ENCODE results near the gene P3H3. TPM values are rescaled to one million over a fixed set of nuclear protein-coding genes. Genes with fewer than 3 reads are reported as not detected.

The P3H3 gene
- total RNA-seq, 1 donor, result 53.9 TPM

DNA sequence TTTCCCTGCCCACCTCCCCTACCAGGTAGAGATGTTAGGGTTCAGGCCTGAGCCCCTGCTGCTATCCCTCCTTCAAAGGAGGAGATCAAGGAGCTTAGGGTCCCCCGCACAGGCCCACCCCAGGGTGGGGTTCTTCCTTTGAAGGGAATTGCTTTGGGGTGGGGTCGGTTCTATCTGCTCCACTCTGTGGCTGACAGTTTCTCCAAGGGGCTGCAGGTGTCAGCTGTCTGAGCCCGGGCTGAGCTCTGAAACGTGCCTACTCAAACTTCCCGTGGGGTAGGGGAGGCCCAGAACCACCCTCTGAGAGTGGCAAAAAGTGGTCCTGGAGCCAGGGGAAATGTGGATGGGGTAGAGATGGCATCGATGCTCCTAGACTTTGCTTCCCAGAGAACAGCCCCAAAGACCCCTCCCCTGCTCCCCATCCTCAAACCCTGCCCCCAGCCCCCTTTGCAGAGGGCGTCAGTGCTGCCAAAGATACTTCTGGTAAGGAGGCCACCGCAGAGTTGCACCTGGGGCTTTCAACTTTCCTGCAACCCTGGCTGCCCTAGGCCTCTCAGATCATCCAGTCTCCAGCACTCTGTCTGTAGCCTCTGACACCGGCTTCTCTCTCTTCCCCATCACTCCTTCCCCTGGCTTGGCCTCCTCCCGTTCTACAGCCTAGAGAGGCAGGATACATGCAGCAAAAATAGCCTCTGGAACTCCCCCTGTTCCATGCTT lies 45.2 kb upstream of the P3H3 start:
- TF ChIP-seq, protein P1, sequence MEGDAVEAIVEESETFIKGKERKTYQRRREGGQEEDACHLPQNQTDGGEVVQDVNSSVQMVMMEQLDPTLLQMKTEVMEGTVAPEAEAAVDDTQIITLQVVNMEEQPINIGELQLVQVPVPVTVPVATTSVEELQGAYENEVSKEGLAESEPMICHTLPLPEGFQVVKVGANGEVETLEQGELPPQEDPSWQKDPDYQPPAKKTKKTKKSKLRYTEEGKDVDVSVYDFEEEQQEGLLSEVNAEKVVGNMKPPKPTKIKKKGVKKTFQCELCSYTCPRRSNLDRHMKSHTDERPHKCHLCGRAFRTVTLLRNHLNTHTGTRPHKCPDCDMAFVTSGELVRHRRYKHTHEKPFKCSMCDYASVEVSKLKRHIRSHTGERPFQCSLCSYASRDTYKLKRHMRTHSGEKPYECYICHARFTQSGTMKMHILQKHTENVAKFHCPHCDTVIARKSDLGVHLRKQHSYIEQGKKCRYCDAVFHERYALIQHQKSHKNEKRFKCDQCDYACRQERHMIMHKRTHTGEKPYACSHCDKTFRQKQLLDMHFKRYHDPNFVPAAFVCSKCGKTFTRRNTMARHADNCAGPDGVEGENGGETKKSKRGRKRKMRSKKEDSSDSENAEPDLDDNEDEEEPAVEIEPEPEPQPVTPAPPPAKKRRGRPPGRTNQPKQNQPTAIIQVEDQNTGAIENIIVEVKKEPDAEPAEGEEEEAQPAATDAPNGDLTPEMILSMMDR (IDR thresholded peaks at IDR 0.05; ENCODE audit: insufficient read depth, low read length), result no peak
- no peak for DNase-seq (ENCODE audit: low read depth)

DNA sequence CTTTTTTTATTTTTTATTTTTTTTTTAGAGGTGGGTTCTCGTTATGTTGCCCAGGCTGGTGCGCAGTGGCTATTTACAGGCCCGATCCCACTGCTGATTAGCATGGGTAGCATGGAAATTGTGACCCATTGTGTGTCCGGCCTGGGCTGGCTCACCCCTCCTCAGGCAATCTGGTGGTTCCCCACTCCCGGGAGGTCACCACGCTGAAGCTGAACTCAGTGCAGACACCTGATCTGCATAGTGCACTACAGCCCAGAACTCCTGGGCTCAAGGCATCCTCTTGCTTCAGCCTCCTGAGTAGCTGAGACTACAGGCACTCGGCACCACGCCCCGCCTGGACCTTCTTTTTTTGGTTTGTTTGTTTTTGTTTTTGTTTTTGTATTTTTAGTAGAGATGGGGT lies 44.4 kb upstream of the P3H3 start:
- H3K4me3 ChIP-seq (ENCODE audit: low read depth, low read length), result no peak overlapping the region
- no peak for DNase-seq (ENCODE audit: low read depth)
- TF ChIP-seq, protein P1 (IDR thresholded peaks at IDR 0.05; ENCODE audit: insufficient read depth, low read length), result no peak

More for the DNA sequence above, 45.2 kb upstream of the P3H3 start:
- H3K4me3 ChIP-seq (ENCODE audit: low read depth, low read length), result no peak overlapping the region

DNA sequence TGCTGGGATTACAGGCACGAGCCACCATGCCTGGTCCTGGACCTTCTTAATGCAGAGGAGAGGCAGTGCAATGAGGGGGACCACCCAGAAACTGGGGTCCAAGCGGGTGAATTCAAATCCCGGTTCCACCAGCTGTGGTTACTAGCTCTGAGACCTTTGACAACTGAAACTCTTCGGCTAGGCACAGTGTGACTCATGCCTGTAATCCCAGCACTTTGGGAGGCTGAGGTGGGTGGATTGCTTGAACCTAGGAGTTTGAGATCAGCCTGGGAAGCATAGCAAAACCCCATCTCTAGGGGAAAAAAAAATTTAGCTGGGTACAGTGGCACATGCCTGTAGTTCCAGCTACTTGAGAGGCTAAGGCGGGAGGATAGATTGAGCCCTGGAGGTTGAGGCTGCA lies 43.9 kb upstream of the P3H3 start:
- TF ChIP-seq, protein P1 (IDR thresholded peaks at IDR 0.05; ENCODE audit: insufficient read depth, low read length), result no peak
- DNase-seq (ENCODE audit: low read depth), result no peak
- no peak overlapping the region for H3K4me3 ChIP-seq (ENCODE audit: low read depth, low read length)

DNA sequence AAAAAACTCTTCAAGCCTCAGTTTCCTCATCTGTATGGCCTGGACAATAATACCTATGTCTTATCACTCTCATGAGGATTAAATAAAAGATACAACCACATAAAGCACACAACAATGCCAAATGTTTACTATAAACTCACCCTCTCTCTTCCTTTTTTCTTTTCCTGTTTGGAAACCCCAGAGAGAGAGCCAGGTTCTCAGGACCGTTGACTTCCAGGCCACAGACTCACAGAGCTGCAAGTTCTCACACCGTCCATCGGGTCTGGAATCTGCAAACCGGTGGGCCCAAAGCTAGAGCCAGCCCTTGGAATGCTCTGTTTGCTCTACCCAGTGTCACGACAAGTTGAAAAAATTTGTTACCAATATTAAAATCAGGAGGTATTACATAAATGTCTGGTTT lies 43.4 kb upstream of the P3H3 start:
- no peak for DNase-seq (ENCODE audit: low read depth)
- H3K4me3 ChIP-seq (ENCODE audit: low read depth, low read length), result no peak overlapping the region
- TF ChIP-seq, protein P1 (IDR thresholded peaks at IDR 0.05; ENCODE audit: insufficient read depth, low read length), result no peak

DNA sequence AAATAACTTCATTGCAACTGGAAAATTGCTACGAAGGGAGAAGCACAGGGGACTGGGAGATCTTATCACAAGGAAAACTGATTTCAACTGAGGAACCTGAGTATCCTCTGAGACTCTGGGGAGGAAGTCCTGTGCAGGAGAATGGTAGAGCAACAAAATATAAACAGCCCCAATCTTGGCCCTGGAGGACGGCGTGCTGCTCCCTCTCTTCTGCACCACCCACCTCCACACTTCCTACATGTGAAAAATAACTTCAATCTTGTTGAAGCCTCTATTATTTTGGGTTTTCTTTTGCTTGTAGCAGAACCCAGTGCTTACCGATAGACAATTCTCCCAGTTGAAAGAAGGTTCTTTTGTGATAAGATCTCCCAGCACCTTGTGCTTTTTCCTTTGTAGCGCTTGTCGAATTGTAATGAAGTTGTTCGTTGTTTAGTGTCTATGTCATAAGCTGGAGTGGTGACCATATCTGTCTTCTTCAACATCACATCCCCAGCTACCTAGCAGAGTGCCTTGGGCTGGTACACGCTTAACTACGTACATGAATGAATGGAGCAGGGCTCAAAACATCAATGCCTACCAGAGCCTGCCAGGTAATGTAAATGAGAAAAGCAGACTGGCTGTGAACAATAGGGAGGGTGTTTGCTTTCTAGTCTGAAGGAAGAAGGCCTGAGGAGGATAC lies 41.7 kb upstream of the P3H3 start:
- DNase-seq (ENCODE audit: low read depth), result no peak
- TF ChIP-seq, protein P1 (IDR thresholded peaks at IDR 0.05; ENCODE audit: insufficient read depth, low read length), result no peak
- H3K4me3 ChIP-seq (ENCODE audit: low read depth, low read length), result no peak overlapping the region

DNA sequence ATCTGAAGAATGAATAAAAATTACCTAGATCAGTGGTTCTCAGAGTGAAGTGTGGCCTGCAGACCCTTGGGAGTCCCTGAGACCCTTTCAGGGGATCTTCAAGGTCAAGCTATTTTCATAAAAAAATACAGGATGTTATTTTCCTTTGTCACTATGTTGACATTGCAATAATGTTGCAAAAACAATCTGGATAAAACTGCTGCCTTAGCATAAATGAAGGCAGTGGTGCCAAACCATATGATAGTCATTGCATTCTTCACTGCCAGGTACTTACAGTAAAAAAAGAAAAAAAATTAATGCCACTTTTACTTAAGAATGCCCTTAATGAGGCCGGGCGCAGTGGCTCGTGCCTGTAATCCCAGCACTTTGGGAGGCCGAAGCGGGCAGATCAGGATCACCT lies 40.9 kb upstream of the P3H3 start:
- TF ChIP-seq, protein P1 (IDR thresholded peaks at IDR 0.05; ENCODE audit: insufficient read depth, low read length), result no peak
- no peak for DNase-seq (ENCODE audit: low read depth)
- H3K4me3 ChIP-seq (ENCODE audit: low read depth, low read length), result no peak overlapping the region
